GM23338 (cell line): Measurements from ENCODE around the gene CXADR. TPM values are rescaled to one million over a fixed set of nuclear protein-coding genes. Genes with fewer than 3 reads are reported as not detected.
"Not testable (repeated sequence)": the region's sequence is repeated elsewhere in the genome, so short reads cannot be mapped to it uniquely, and the experiment has no call there.

Experiments
- ATAC-seq: fragments of 200-7000 bp; cut with Tn5 transposase; 3 replicates; pipeline ENCODE4 v1.9.1; 2020
- DNase-seq: peaks from one replicate; pipeline ENCODE4 v3.0.0-alpha.2; 2015; ENCODE audit warnings: low spot score
- H2AFZ ChIP-seq: fragments of 200-600 bp; sonication (generic); 2 replicates; pipeline ENCODE4 v1.8.0; 2016; ENCODE audit warnings: antibody characterized with exemption, mild to moderate bottlenecking, moderate library complexity
- H3F3A ChIP-seq: fragments of 200-600 bp; sonication (generic); replicated peaks from 2 replicates; pipeline ENCODE4 v1.8.0; 2017; ENCODE audit warnings: antibody characterized with exemption, mixed run types, low read depth
- H3K27ac ChIP-seq: fragments of 200-600 bp; sonication (generic); 2 replicates; pipeline ENCODE4 v1.6.1; 2016; ENCODE audit warnings: low read depth
- H3K27me3 ChIP-seq: fragments of 200-600 bp; sonication (generic); 2 replicates; pipeline ENCODE4 v1.8.0; 2016; ENCODE audit warnings: mild to moderate bottlenecking, mixed run types, moderate library complexity; ENCODE audit not compliant: insufficient read depth
- H3K36me3 ChIP-seq: fragments of 200-600 bp; sonication (generic); 2 replicates; pipeline ENCODE4 v1.8.0; 2016; ENCODE audit warnings: mild to moderate bottlenecking; ENCODE audit not compliant: insufficient read depth
- H3K4me1 ChIP-seq: fragments of 200-600 bp; sonication (generic); 2 replicates; pipeline ENCODE4 v1.8.0; 2016; ENCODE audit warnings: mild to moderate bottlenecking, moderate library complexity; ENCODE audit not compliant: insufficient read depth
- H3K4me2 ChIP-seq: fragments of 200-600 bp; sonication (generic); 2 replicates; pipeline ENCODE4 v1.7.1; 2017; ENCODE audit warnings: mixed run types
- H3K4me3 ChIP-seq: fragments of 200-600 bp; sonication (generic); 2 replicates; pipeline ENCODE4 v1.6.1; 2016; ENCODE audit warnings: mixed run types
- H3K79me2 ChIP-seq: fragments of 200-600 bp; sonication (generic); replicated peaks from 2 replicates; pipeline ENCODE4 v1.8.0; 2017; ENCODE audit warnings: mild to moderate bottlenecking; ENCODE audit not compliant: insufficient read depth
- H3K9me2 ChIP-seq: fragments of 200-600 bp; sonication (generic); 2 replicates; pipeline ENCODE4 v1.8.0; 2017; ENCODE audit not compliant: insufficient read depth
- H4K20me1 ChIP-seq: fragments of 200-600 bp; sonication (generic); replicated peaks from 2 replicates; pipeline ENCODE4 v1.8.0; 2017; ENCODE audit warnings: mild to moderate bottlenecking; ENCODE audit not compliant: insufficient read depth
- H3K27ac Mint-ChIP-seq: 2 replicates; pipeline ENCODE4 v1.8.0; 2020; ENCODE audit warnings: inconsistent platforms, mild to moderate bottlenecking, moderate library complexity, mixed read lengths
- H3K27me3 Mint-ChIP-seq: 3 replicates; pipeline ENCODE4 v1.8.0; 2022; ENCODE audit warnings: low read depth, mild to moderate bottlenecking, moderate library complexity, mixed read lengths, inconsistent platforms; ENCODE audit not compliant: insufficient read depth, poor library complexity
- H3K36me3 Mint-ChIP-seq: 3 replicates; pipeline ENCODE4 v1.8.0; 2021; ENCODE audit warnings: low read depth, mild to moderate bottlenecking, inconsistent platforms, moderate library complexity, mixed read lengths
- H3K4me1 Mint-ChIP-seq: 3 replicates; pipeline ENCODE4 v1.8.0; 2020; ENCODE audit warnings: mild to moderate bottlenecking, inconsistent platforms, mixed read lengths
- H3K4me3 Mint-ChIP-seq: 3 replicates; pipeline ENCODE4 v1.8.0; 2021; ENCODE audit warnings: moderate library complexity, mild to moderate bottlenecking, inconsistent platforms, mixed read lengths
- H3K9me3 Mint-ChIP-seq: 3 replicates; pipeline ENCODE4 v1.8.0; 2020; ENCODE audit warnings: moderate library complexity, mild to moderate bottlenecking, inconsistent platforms, mixed read lengths
- EZH2 ChIP-seq: fragments of 200-600 bp; sonication (generic); IDR thresholded peaks from one replicate; pipeline ENCODE4 v1.8.0; 2017; ENCODE audit warnings: antibody characterized with exemption, mild to moderate bottlenecking, low read depth; ENCODE audit not compliant: unreplicated experiment
- EZH2phosphoT487 ChIP-seq: fragments of 200-600 bp; sonication (generic); IDR thresholded peaks from one replicate; pipeline ENCODE4 v1.8.1; 2018; ENCODE audit warnings: antibody characterized with exemption; ENCODE audit not compliant: unreplicated experiment
- POLR2AphosphoS5 ChIP-seq: IDR thresholded peaks from 2 replicates; pipeline ENCODE4 v1.6.1; 2016; ENCODE audit warnings: antibody characterized with exemption, low read depth
- REST ChIP-seq: IDR thresholded peaks from one replicate; pipeline ENCODE4 v1.6.1; 2018; ENCODE audit warnings: antibody characterized with exemption; ENCODE audit not compliant: unreplicated experiment
- STAT1 ChIP-seq: IDR thresholded peaks from one replicate; pipeline ENCODE4 v1.6.1; 2016; ENCODE audit warnings: antibody characterized with exemption; ENCODE audit not compliant: unreplicated experiment
- ZNF331 ChIP-seq: fragments of 250-450 bp; sonication (Bioruptor Pico); IDR thresholded peaks from 2 replicates; pipeline ENCODE4 v1.5.0; 2020; ENCODE audit warnings: low read depth, mild to moderate bottlenecking, moderate library complexity
- polyA plus RNA-seq: library from polyadenylated mRNA; unstranded; fragments of >200 nt; fragmentation: Nextera tagmentation; extraction: Ambion mirVana; gene quantifications from 2 replicates; pipeline ENCODE4 v1.2.1, GENCODE V29; 2016
- total RNA-seq: library from RNA; depleted of rRNA; stranded (reverse); fragments of >200 nt; shearing (Covaris generic); gene quantifications from 2 replicates; pipeline ENCODE4 v1.2.3, GENCODE V29; 2014

Gene CXADR
- total and polyA plus RNA-seq, 2 experiments from 2014 or later: 126 to 207 TPM

- ATAC-seq, H3F3A ChIP-seq, H3K4me3 ChIP-seq, H3K4me3 Mint-ChIP-seq, DNase-seq, H3K9me3 Mint-ChIP-seq, H3K27me3 Mint-ChIP-seq, H3K36me3 ChIP-seq, H3K9me2 ChIP-seq, H3K4me2 ChIP-seq, H2AFZ ChIP-seq, H3K27me3 ChIP-seq, H3K27ac ChIP-seq: not testable (repeated sequence)
- peaks cover 100% of the 10 kb centered on the region for H3K79me2 ChIP-seq
- H3K4me1 ChIP-seq: peaks cover 79% of the 10 kb centered on the region
- Mint-ChIP-seq H3K4me1 (peaks cover 65% of the 10 kb centered on the region), H3K27ac (peak overlapping the region; percentile 43; the same call in 1 of the 2 replicates), H3K36me3 (peaks cover 27% of the 10 kb centered on the region)
- H4K20me1 ChIP-seq: peaks cover 49% of the 10 kb centered on the region
Observed at GRCh38 chr21:17523979-17524494, 11.2 kb downstream of the CXADR start.

GRCh38 chr21:17524635-17525034, 11.8 kb downstream of the CXADR start:
- Mint-ChIP-seq H3K27ac (peak overlapping the region; percentile 32), H3K4me1 (peaks cover 59% of the 10 kb centered on the region), H3K9me3 (peaks cover 2% of the 10 kb centered on the region; the same call in 1 of the 3 replicates), H3K27me3 (no peaks in the 10 kb centered on the region), H3K4me3 (no peak overlapping the region), H3K36me3 (peaks cover 21% of the 10 kb centered on the region; the same call in 2 of the 3 replicates)
- no peak for TF ChIP-seq EZH2phosphoT487
- no peak for TF ChIP-seq ZNF331 (CRISPR knock-in tag)
- Histone ChIP-seq H3K4me1 (peaks cover 76% of the 10 kb centered on the region), H3K27ac (no peak overlapping the region), H4K20me1 (peaks cover 43% of the 10 kb centered on the region), H3K27me3 (no peaks in the 10 kb centered on the region), H3K79me2 (peaks cover 100% of the 10 kb centered on the region), H2AFZ (no peak overlapping the region), H3F3A (no peaks in the 10 kb centered on the region), H3K36me3 (0 out of 2 replicates have a peak, but pooled peaks cover 5% of the 10 kb centered on the region), H3K4me2 (no peak overlapping the region), H3K9me2 (no peaks in the 10 kb centered on the region), H3K4me3 (no peak overlapping the region)
- no peak for ATAC-seq
- no peak for DNase-seq

- Mint-ChIP-seq H3K4me3 (peak overlapping the region; percentile 50), H3K36me3 (peaks cover 15% of the 10 kb centered on the region; the same call in 2 of the 3 replicates), H3K27ac (peak overlapping the region; percentile 81), H3K9me3 (peaks cover 2% of the 10 kb centered on the region; the same call in 1 of the 3 replicates), H3K27me3 (no peaks in the 10 kb centered on the region), H3K4me1 (peaks cover 57% of the 10 kb centered on the region)
- Histone ChIP-seq H3K27ac (peak overlapping the region; percentile 61), H3K4me3 (peak overlapping the region; percentile 2), H3K4me1 (peaks cover 75% of the 10 kb centered on the region), H3K9me2 (no peaks in the 10 kb centered on the region), H3K79me2 (peaks cover 100% of the 10 kb centered on the region), H3F3A (no peaks in the 10 kb centered on the region), H2AFZ (no peak overlapping the region), H4K20me1 (peaks cover 38% of the 10 kb centered on the region), H3K27me3 (no peaks in the 10 kb centered on the region), H3K4me2 (peak overlapping the region; percentile 16), H3K36me3 (no peaks in the 10 kb centered on the region)
- ATAC-seq: no peak
- TF ChIP-seq REST (no peak), STAT1 (no peak), EZH2 (no peak), POLR2AphosphoS5 (no peak), ZNF331 (CRISPR knock-in tag) (no peak)
- no peak for DNase-seq
Observed at GRCh38 chr21:17526776-17527175, 13.9 kb downstream of the CXADR start.
